22Rv1 (cell line): Measurements from ENCODE around the gene SENP3.

Source experiments
- ZFX ChIP-seq: fragments of 450-650 bp; IDR thresholded peaks from 2 replicates; pipeline ENCODE4 v1.6.1; 2017; ENCODE audit warnings: antibody characterized with exemption, borderline replicate concordance
- TF ChIP-seq, protein P1 (sequence below): fragments of 450-650 bp; IDR thresholded peaks from 2 replicates; pipeline ENCODE4 v1.5.1; 2017; ENCODE audit warnings: mild to moderate bottlenecking

- TF ChIP-seq, protein P1, sequence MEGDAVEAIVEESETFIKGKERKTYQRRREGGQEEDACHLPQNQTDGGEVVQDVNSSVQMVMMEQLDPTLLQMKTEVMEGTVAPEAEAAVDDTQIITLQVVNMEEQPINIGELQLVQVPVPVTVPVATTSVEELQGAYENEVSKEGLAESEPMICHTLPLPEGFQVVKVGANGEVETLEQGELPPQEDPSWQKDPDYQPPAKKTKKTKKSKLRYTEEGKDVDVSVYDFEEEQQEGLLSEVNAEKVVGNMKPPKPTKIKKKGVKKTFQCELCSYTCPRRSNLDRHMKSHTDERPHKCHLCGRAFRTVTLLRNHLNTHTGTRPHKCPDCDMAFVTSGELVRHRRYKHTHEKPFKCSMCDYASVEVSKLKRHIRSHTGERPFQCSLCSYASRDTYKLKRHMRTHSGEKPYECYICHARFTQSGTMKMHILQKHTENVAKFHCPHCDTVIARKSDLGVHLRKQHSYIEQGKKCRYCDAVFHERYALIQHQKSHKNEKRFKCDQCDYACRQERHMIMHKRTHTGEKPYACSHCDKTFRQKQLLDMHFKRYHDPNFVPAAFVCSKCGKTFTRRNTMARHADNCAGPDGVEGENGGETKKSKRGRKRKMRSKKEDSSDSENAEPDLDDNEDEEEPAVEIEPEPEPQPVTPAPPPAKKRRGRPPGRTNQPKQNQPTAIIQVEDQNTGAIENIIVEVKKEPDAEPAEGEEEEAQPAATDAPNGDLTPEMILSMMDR = no peak
- TF ChIP-seq ZFX = no peak
Measured at GRCh38 chr17:7549401-7550055, 12.2 kb upstream of the SENP3 start.
